ENCODE measurements around the gene STK40.

STK40 gene

GRCh38 chr1:36341626-36342320 lies 44.0 kb downstream of the STK40 start:
- no peak for DNase-seq

DNA sequence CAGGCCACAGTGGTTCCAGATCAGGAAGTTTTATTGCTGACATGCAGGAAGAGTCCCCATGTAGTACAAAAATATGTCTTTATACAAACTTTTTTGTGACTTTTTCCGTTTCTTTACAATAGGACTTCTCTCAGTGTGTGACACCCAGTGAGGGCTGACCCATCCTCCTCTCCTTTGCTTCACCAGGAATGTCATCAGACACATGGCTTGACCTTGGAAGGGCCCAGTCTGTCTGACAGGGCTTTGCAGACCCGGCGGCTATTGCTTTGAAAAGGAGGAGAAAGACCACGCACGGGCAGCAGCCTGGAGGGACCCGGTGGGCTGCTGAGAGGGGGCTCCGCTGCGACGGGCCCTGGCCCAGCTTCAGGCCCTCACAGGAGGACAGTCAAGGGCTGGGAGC lies 46.1 kb downstream of the STK40 start:
- DNase-seq = no peak

- no peak for DNase-seq
Observed at GRCh38 chr1:36339215-36339614, 46.5 kb downstream of the STK40 start.

GRCh38 chr1:36337830-36338229 lies 47.9 kb downstream of the STK40 start:
- DNase-seq = no peak

DNA sequence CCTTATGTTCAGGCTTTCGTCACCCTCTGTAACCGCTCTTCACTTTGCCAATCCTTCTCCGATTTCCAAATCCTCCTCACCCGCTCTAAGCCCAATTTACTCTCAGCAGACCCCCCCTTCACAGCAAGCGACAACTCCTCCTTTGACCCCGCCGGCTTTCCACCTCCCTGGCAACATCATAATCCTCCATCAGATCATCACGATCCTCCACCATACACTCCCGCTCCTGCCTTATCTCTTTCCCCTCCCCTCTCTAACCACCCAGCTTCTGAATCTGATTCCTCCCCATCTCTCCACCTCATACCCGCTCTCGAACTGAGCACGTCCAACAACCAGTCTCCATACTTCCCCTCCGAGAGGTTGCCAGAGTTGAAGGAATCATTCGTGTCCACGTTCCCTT lies 54.8 kb downstream of the STK40 start:
- DNase-seq = no peak

GRCh38 chr1:36329817-36330216 lies 55.9 kb downstream of the STK40 start:
- DNase-seq = no peak

GRCh38 chr1:36328713-36329112 lies 57.0 kb downstream of the STK40 start:
- peak; percentile 33 for DNase-seq

DNA sequence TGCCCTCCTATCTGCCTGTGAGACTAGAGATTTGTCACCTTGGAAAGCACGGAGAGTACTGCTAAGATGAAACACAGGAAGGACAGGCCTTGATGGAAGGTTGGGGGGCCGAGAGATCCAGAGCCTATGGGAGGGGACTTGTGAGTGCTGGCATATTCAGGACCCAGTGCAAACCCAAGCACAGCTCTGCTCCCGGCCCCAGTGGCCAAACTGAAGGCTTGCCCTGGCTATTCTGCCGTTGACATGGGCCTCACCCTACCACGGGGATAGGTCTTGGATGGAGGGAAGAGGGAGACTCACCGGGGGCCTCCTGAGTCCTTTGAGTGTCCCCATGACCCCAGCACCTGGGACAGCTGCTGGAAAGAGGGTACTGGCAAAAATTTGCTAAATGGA lies 57.6 kb downstream of the STK40 start:
- DNase-seq = no peak

GRCh38 chr1:36327421-36328087 lies 58.2 kb downstream of the STK40 start:
- DNase-seq = peak; percentile 62

DNA sequence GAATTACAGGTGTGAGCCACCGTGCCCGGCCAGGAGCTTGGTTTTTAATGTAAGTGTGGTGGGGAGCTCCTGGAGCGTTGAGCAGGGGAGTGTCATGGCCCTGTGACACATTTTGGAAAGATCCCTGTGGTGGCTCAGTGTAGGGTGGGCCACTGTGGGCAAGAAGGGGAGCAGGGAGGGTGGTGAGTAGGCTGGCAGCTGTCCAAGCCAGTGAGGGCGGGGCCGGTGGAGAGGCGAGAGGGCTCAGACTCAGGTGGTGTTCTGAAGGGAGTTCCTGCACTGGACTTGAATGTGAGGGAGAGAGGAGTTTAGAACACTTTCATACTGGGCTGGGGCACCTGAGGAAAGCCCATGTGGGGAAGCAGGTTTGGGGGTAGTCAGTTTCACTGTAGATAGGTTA lies 59.2 kb downstream of the STK40 start:
- no peak for DNase-seq

DNA sequence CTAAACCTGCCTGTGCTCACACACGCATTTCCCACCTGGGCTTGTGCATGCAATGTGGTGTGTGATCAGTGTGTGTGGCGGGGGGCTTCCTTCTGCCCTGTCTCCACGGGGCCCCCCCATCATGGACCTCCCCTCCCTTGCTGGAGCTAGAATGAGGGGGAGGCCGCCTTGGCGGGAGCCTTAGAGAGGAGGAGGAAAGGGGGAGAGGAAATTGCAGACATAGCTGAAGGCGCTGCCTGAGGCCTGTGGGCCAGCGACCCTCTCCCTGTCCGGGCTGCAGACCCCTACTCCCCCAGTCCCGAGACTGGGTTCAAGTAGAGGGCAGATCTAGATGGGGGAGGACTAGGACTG lies 61.4 kb downstream of the STK40 start:
- no peak for DNase-seq

GRCh38 chr1:36323636-36324352 lies 61.9 kb downstream of the STK40 start, which contains the start of gene EVA1B:
TSS of gene EVA1B (minus strand) at chr1:36323645. CDS start at chr1:36323037, 608 bp downstream.
- DNase-seq = peak; percentile 35

DNA sequence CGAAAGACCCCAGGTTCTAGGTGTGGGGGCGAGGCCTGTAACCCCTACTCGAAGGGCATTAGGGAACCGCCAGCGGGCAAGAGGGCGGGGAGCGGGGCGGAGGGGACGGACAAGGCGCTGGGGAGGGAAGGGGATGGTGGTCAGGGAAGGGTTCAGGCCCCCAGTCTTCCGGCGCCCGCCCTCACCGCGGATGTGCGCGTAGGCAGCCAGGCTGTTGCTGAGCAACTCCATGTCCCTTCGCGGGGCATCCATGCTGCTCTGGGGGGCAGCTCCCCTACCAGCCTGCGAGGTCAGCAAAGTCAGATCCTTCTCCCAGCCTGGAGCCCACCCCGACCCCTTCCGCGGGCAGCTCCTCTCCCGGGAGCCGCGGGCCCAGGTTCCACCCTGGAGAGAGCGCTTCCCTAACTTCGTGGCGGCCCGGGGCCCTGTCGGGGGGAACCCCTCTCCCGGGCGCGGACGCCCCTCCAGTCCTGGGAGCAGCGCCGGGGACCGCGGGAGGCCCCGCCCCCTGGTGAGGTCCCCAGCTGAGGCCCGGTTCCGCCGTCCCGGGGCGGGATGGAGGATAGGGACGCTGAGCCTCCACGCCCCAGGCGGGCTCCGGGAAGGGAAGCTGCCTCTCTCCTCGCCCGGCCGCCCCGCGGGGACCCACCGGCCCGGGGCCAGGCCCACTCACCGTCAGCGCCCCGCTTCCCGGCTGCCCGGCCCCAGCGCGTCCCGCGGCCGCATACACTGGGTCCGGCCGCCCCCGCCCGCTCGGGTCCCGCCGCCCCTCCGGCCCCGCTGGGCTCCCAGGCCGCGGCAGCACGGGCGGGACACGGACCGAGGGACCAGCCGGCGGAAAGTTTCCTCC lies 62.7 kb downstream of the STK40 start:
- DNase-seq = no peak

GRCh38 chr1:36322041-36322785 lies 63.5 kb downstream of the STK40 start:
- no peak for DNase-seq

- no peak for DNase-seq
Observed at GRCh38 chr1:36321119-36321951, 64.4 kb downstream of the STK40 start.

DNA sequence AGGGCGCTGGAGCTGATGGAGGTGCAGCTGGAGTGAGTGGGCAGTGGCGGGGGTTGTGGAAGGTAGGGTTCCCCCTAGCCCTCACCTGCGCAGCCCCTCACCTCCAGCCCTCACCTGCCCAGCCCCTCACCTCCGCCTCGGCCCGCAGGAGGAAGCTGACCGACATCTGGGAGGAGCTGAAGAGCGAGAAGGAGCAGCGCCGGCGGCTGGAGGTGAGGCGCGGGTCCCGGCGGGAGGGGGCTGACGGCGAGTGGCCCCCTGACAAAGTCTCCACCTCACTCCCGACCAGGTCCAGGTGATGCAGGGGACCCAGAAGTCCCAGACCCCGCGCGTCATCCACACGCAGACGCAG lies 65.0 kb downstream of the STK40 start:
- DNase-seq = no peak

- no peak for DNase-seq
Observed at GRCh38 chr1:36320291-36320761, 65.4 kb downstream of the STK40 start.

DNA sequence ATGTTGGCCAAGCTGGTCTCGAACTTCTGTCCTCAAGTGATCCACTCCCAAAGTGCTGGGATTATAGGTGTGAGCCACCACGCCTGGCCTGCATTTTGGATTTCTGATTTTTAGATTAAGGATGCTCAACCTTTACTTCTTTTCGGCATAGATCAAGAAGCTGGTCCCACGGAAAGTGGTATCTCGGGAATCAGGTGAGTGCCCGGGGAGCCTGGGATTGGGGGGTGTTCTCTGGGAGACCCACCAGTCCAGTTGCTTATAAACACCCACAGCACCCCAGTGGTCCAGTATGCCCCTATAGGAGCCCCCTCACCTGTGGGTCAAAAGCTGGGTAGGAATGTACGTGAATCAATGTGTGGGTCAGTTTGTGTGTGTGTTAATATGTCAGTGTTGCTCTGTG lies 76.3 kb downstream of the STK40 start:
- no peak for DNase-seq

GRCh38 chr1:36307601-36308330 lies 78.0 kb downstream of the STK40 start:
- DNase-seq = no peak

DNA sequence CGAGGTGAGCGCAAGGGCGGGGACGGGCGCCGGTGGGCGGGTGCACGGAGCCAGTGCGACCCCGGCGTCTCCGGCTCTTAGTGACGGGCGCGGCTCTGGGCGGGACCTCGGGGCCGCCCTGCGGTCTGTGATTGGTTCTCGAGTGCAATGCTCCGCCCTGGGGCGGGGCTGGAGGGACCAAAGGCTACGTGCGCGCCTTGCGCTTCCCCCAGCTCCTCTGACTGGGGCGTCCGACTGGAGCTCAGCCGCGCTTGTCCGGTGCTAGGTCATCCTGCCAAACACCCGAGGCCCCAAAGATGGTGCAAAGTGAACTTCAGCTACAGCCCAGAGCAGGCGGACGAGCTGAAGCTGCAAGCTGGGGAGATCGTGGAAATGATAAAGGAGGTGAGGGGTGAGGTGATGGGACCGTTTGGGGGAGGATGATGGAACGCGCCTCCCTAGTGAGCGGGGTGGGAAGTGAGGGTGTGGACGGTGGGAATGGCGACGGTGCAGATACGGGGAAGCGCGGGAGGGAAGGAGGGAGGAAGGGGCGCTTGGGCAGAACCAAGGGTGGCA lies 78.7 kb downstream of the STK40 start:
- peak; percentile 98 for DNase-seq

Measured in NCI-H774 (cell line).